ENCODE data around the gene CLCN4.

Gene CLCN4

GRCh38 chrX:10129229-10129628 is 27.5 kb upstream of the CLCN4 start:
- DNase-seq (ENCODE audit: low read depth, low spot score), result no peak

GRCh38 chrX:10130354-10130753 is 26.4 kb upstream of the CLCN4 start:
- no peak for DNase-seq (ENCODE audit: low read depth, low spot score)

- no peak for DNase-seq (ENCODE audit: low read depth, low spot score)
Measured at GRCh38 chrX:10133980-10134676, 22.6 kb upstream of the CLCN4 start.

GRCh38 chrX:10134921-10135320 is 21.9 kb upstream of the CLCN4 start:
- DNase-seq (ENCODE audit: low read depth, low spot score), result no peak

GRCh38 chrX:10135561-10136399 is 21.0 kb upstream of the CLCN4 start:
- DNase-seq (ENCODE audit: low read depth, low spot score), result no peak

GRCh38 chrX:10138726-10139125 is 18.0 kb upstream of the CLCN4 start:
- DNase-seq (ENCODE audit: low read depth, low spot score), result no peak

GRCh38 chrX:10140264-10140663 is 16.5 kb upstream of the CLCN4 start:
- no peak for DNase-seq (ENCODE audit: low read depth, low spot score)

- no peak for DNase-seq (ENCODE audit: low read depth, low spot score)
Measured at GRCh38 chrX:10142041-10142599, 14.7 kb upstream of the CLCN4 start.

GRCh38 chrX:10143071-10143983 is 13.4 kb upstream of the CLCN4 start:
- DNase-seq (ENCODE audit: low read depth, low spot score), result no peak

- DNase-seq (ENCODE audit: low read depth, low spot score), result no peak
Measured at GRCh38 chrX:10146346-10146745, 10.4 kb upstream of the CLCN4 start.

GRCh38 chrX:10152086-10152485 is 4.7 kb upstream of the CLCN4 start:
- DNase-seq (ENCODE audit: low read depth, low spot score), result no peak

- DNase-seq (ENCODE audit: low read depth, low spot score), result no peak
Measured at GRCh38 chrX:10155137-10155536, 1.6 kb upstream of the CLCN4 start.

- no peak for DNase-seq (ENCODE audit: low read depth, low spot score)
Measured at GRCh38 chrX:10157032-10157341, 212 bp downstream of the CLCN4 start.

GRCh38 chrX:10157543-10157942 is 768 bp downstream of the CLCN4 start:
- no peak for DNase-seq (ENCODE audit: low read depth, low spot score)

GRCh38 chrX:10158279-10159144 is 1.7 kb downstream of the CLCN4 start:
- no peak for DNase-seq (ENCODE audit: low read depth, low spot score)

GRCh38 chrX:10159145-10159468 is 2.3 kb downstream of the CLCN4 start:
- no peak for DNase-seq (ENCODE audit: low read depth, low spot score)

GRCh38 chrX:10160211-10160610 is 3.4 kb downstream of the CLCN4 start:
- DNase-seq (ENCODE audit: low read depth, low spot score), result no peak

- no peak for DNase-seq (ENCODE audit: low read depth, low spot score)
Measured at GRCh38 chrX:10163031-10163430, 6.3 kb downstream of the CLCN4 start.

GRCh38 chrX:10164879-10165278 is 8.1 kb downstream of the CLCN4 start:
- no peak for DNase-seq (ENCODE audit: low read depth, low spot score)

- no peak for DNase-seq (ENCODE audit: low read depth, low spot score)
Measured at GRCh38 chrX:10165580-10166247, 8.9 kb downstream of the CLCN4 start.

Measured in brain pericyte (primary cell).